WTC11 (cell line): Measurements from ENCODE around the gene RAB1B. TPM values are rescaled to one million over a fixed set of nuclear protein-coding genes. Genes with fewer than 3 reads are reported as not detected.
"Not testable (repeated sequence)": the region's sequence is repeated elsewhere in the genome, so short reads cannot be mapped to it uniquely, and the experiment has no call there.

Source experiments
- ATAC-seq: fragments of 200-7000 bp; cut with Tn5 transposase; 2 replicates; pipeline ENCODE4 v1.10.0; 2021; ENCODE audit warnings: mild to moderate bottlenecking, moderate library complexity
- CTCF ChIA-PET: fragments of 300-600 bp; sonication (Branson Sonifier 250); formaldehyde crosslinking; loops from one replicate; lab custom pipeline; 2021; ENCODE audit warnings: antibody characterized with exemption; lab: Charles Lee
- POLR2A ChIA-PET: fragments of 350-600 bp; sonication (Branson Sonifier 250); formaldehyde crosslinking; loops from one replicate; lab custom pipeline; 2021; ENCODE audit warnings: antibody characterized with exemption; lab: Charles Lee
- DNase-seq: peaks from one replicate; pipeline ENCODE4 v3.0.0; 2021; ENCODE audit warnings: low spot score
- H3K27ac Mint-ChIP-seq: 2 replicates; pipeline ENCODE4 v1.8.0; 2021; ENCODE audit warnings: mixed read lengths
- H3K27me3 Mint-ChIP-seq: 2 replicates; pipeline ENCODE4 v1.8.0; 2021; ENCODE audit warnings: low read depth, mild to moderate bottlenecking, moderate library complexity, mixed read lengths
- H3K36me3 Mint-ChIP-seq: 2 replicates; pipeline ENCODE4 v1.8.0; 2021; ENCODE audit warnings: mixed read lengths
- H3K4me1 Mint-ChIP-seq: 2 replicates; pipeline ENCODE4 v1.8.0; 2022; ENCODE audit warnings: mixed read lengths
- H3K4me3 Mint-ChIP-seq: 2 replicates; pipeline ENCODE4 v1.8.0; 2021; ENCODE audit warnings: mild to moderate bottlenecking, moderate library complexity, mixed read lengths
- H3K9me3 Mint-ChIP-seq: 2 replicates; pipeline ENCODE4 v1.8.0; 2021; ENCODE audit warnings: mixed read lengths
- CREM ChIP-seq: sonication (generic); formaldehyde crosslinking; IDR thresholded peaks from 2 replicates; pipeline ENCODE4 v1.8.1; 2022; ENCODE audit warnings: mild to moderate bottlenecking, missing genetic modification reagents, moderate library complexity
- MXD4 ChIP-seq: fragments of 250-450 bp; sonication (Bioruptor Pico); IDR thresholded peaks from 2 replicates; pipeline ENCODE4 v1.8.0; 2021; ENCODE audit warnings: mild to moderate bottlenecking, moderate library complexity, borderline replicate concordance
- PRRX2 ChIP-seq: fragments of 250-450 bp; sonication (Bioruptor Pico); IDR thresholded peaks from 2 replicates; pipeline ENCODE4 v1.8.0; 2021; ENCODE audit warnings: mild to moderate bottlenecking
- RORB ChIP-seq: fragments of 250-450 bp; sonication (Bioruptor Pico); IDR thresholded peaks from 2 replicates; pipeline ENCODE4 v1.9.0; 2021; ENCODE audit warnings: mild to moderate bottlenecking
- SOX15 ChIP-seq: fragments of 250-450 bp; sonication (Bioruptor Pico); IDR thresholded peaks from 2 replicates; pipeline ENCODE4 v1.9.0; 2021; ENCODE audit warnings: mild to moderate bottlenecking
- TCF7 ChIP-seq: sonication (generic); formaldehyde crosslinking; IDR thresholded peaks from 2 replicates; pipeline ENCODE4 v1.8.0; 2022; ENCODE audit warnings: mild to moderate bottlenecking, low read depth, missing genetic modification reagents, moderate library complexity
- TEAD1 ChIP-seq: sonication (generic); formaldehyde crosslinking; IDR thresholded peaks from 2 replicates; pipeline ENCODE4 v1.8.0; 2022; ENCODE audit warnings: mild to moderate bottlenecking, missing genetic modification reagents
- ZBTB21 ChIP-seq: sonication (generic); formaldehyde crosslinking; IDR thresholded peaks from 2 replicates; pipeline ENCODE4 v1.8.1; 2023; ENCODE audit warnings: mild to moderate bottlenecking, missing genetic modification reagents, borderline replicate concordance
- ZNF121 ChIP-seq: sonication (generic); formaldehyde crosslinking; IDR thresholded peaks from 2 replicates; pipeline ENCODE4 v1.8.0; 2023; ENCODE audit warnings: missing genetic modification reagents
- ZNF219 ChIP-seq: sonication (generic); formaldehyde crosslinking; IDR thresholded peaks from 2 replicates; pipeline ENCODE4 v1.8.0; 2023; ENCODE audit warnings: missing genetic modification reagents, mild to moderate bottlenecking, borderline replicate concordance
- ZNF232 ChIP-seq: sonication (generic); formaldehyde crosslinking; IDR thresholded peaks from 2 replicates; pipeline ENCODE4 v1.8.0; 2022; ENCODE audit warnings: mild to moderate bottlenecking, missing genetic modification reagents
- ZNF317 ChIP-seq: sonication (generic); formaldehyde crosslinking; IDR thresholded peaks from 2 replicates; pipeline ENCODE4 v1.8.1; 2023; ENCODE audit warnings: low read depth, mild to moderate bottlenecking, moderate library complexity, missing genetic modification reagents, borderline replicate concordance
- ZNF416 ChIP-seq: fragments of 250-450 bp; sonication (Bioruptor Pico); IDR thresholded peaks from 2 replicates; pipeline ENCODE4 v1.9.0; 2021; ENCODE audit warnings: mild to moderate bottlenecking, inconsistent platforms
- total RNA-seq: library from RNA; stranded (reverse); gene quantifications from 3 replicates; pipeline ENCODE4 v1.2.3, GENCODE V29; 2021
- TF ChIP-seq, protein P1 (sequence below): fragments of 250-450 bp; sonication (Bioruptor Pico); IDR thresholded peaks from 2 replicates; pipeline ENCODE4 v1.8.0; 2021; ENCODE audit warnings: mild to moderate bottlenecking

The RAB1B gene
- total RNA-seq, 1 experiment from 2014 or later: 125 TPM

GRCh38 chr11:66272596-66272995 lies 4.2 kb downstream of the RAB1B start (continued):
- TF ChIP-seq MXD4 (CRISPR knock-in tag) (no peak), ZNF416 (CRISPR knock-in tag) (no peak)
- TF ChIP-seq, all 79 proteins: peak for 0

GRCh38 chr11:66274219-66274618 lies 5.8 kb downstream of the RAB1B start:
- CTCF ChIA-PET: interaction anchor here (3.0 kb wide), 1 partner anchor 9 kb away, joined by 9 read pairs; no protein-coding TSS in a partner anchor
- Mint-ChIP-seq H3K27me3 (peaks cover 4% of the 10 kb centered on the region), H3K27ac (no peak overlapping the region), H3K9me3 (no peaks in the 10 kb centered on the region), H3K36me3 (peaks cover 30% of the 10 kb centered on the region), H3K4me1 (peaks cover 9% of the 10 kb centered on the region; the same call in 1 of the 2 replicates), H3K4me3 (no peak overlapping the region)
- DNase-seq: no peak
- ATAC-seq: no peak
- POLR2A ChIA-PET: no interaction called here
- TF ChIP-seq MXD4 (CRISPR knock-in tag) (no peak), SOX15 (no peak), ZNF232 (no peak), CREM (no peak), ZNF219 (no peak), ZNF121 (CRISPR knock-in tag) (no peak)

DNA sequence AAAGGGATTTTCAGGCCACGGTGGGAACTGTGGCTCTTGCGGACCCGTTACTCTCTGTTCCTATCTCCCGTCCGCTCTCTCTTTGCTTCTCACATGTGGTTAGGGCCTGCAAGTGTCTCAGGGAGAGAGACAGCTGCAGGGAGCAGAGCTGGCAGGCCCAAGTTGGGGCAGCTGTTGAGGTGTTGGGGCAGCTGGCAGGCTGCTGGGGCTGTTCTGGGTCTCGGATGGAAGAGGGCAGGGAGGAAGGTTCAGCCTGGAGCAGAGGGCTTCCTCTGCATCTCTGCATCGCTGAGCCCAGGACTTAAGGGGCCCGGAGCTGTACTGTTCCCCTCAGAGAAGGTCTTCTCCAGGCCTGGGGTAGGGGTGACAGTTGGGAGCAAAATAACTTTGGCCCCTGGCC lies 7.0 kb downstream of the RAB1B start:
- H3K27me3 Mint-ChIP-seq: peaks cover 15% of the 10 kb centered on the region
- no peak for ATAC-seq
- H3K4me1 Mint-ChIP-seq: peaks cover 9% of the 10 kb centered on the region
- POLR2A ChIA-PET: interaction anchor here (1.0 kb wide), 1 partner anchor 37 kb away, joined by 3 read pairs; no protein-coding TSS in a partner anchor
- H3K27ac Mint-ChIP-seq: no peak overlapping the region
- H3K36me3 Mint-ChIP-seq: peaks cover 30% of the 10 kb centered on the region
- TF ChIP-seq, protein P1, sequence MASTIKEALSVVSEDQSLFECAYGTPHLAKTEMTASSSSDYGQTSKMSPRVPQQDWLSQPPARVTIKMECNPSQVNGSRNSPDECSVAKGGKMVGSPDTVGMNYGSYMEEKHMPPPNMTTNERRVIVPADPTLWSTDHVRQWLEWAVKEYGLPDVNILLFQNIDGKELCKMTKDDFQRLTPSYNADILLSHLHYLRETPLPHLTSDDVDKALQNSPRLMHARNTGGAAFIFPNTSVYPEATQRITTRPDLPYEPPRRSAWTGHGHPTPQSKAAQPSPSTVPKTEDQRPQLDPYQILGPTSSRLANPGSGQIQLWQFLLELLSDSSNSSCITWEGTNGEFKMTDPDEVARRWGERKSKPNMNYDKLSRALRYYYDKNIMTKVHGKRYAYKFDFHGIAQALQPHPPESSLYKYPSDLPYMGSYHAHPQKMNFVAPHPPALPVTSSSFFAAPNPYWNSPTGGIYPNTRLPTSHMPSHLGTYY (CRISPR knock-in tag): no peak
- TF ChIP-seq PRRX2 (CRISPR knock-in tag): no peak
- TF ChIP-seq SOX15: no peak
- no peak for TF ChIP-seq TEAD1 (CRISPR knock-in tag)
- H3K9me3 Mint-ChIP-seq: no peaks in the 10 kb centered on the region
- no peak overlapping the region for H3K4me3 Mint-ChIP-seq
- CTCF ChIA-PET: interaction anchor here (0.7 kb wide), 1 partner anchor 11 kb away, joined by 3 read pairs; no protein-coding TSS in a partner anchor
- no peak for DNase-seq

GRCh38 chr11:66275984-66276612 lies 7.7 kb downstream of the RAB1B start:
- ChIA-PET CTCF (interaction anchor here (0.7 kb wide), 1 partner anchor 11 kb away, joined by 3 read pairs; no protein-coding TSS in a partner anchor), POLR2A (no interaction called here)
- H3K27ac Mint-ChIP-seq: no peak overlapping the region
- H3K27me3 Mint-ChIP-seq: peaks cover 18% of the 10 kb centered on the region
- peaks cover 26% of the 10 kb centered on the region for H3K36me3 Mint-ChIP-seq
- DNase-seq: no peak
- H3K9me3 Mint-ChIP-seq: no peaks in the 10 kb centered on the region
- H3K4me1 Mint-ChIP-seq: peaks cover 13% of the 10 kb centered on the region
- no peak overlapping the region for H3K4me3 Mint-ChIP-seq
- TF ChIP-seq TCF7 (CRISPR knock-in tag) (no peak), ZBTB21 (CRISPR knock-in tag) (no peak), RORB (no peak), ZNF317 (CRISPR knock-in tag) (no peak)
- ATAC-seq: no peak

DNA sequence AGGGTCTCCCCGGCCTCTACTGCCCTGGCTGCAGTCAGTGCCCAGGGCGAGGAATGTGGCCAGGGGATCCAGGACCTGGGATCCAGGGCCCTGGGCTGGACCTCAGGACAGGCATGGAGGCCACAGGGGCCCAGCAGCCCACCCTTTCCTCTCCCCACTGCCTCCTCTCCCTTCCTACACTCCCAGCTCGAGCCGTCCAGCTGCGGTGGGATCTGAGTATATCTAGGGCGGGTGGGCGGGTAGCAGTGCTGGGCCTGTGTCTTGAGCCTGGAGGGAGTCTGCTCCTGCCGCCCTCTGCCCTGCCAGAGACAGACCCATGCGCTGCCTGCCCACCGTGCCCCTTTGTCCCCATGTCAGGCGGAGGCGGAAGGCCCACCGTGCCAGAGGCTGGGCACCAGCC lies 8.2 kb downstream of the RAB1B start:
- not testable (repeated sequence) for H3K27ac Mint-ChIP-seq, ATAC-seq, H3K4me3 Mint-ChIP-seq, H3K9me3 Mint-ChIP-seq, DNase-seq
- peaks cover 26% of the 10 kb centered on the region for H3K36me3 Mint-ChIP-seq
- peaks cover 14% of the 10 kb centered on the region for H3K4me1 Mint-ChIP-seq
- POLR2A ChIA-PET: interaction anchor here (1.2 kb wide), 1 partner anchor 9 kb away, joined by 4 read pairs; no protein-coding TSS in a partner anchor
- peaks cover 22% of the 10 kb centered on the region for H3K27me3 Mint-ChIP-seq
- CTCF ChIA-PET: interaction anchor here (1.2 to 1.5 kb wide), 3 partner anchors 8 to 54 kb away, joined by 3 to 7 read pairs (median 5); partner anchors contain the start of genes RAB1B and YIF1A

DNA sequence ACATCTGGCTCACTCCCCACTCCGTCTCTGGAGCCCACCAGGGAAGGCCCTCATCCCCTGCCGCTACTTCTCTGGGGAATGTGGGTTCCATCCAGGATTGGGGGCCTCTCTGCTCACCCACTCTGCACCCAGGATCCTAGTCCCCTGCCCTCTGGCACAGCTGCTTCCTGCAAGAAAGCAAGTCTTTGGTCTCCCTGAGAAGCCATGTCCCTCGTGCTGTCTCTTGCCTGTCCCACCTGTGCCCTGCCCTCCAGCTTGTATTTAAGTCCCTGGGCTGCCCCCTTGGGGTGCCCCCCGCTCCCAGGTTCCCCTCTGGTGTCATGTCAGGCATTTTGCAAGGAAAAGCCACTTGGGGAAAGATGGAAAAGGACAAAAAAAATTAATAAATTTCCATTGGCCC lies 8.6 kb downstream of the RAB1B start:
- H3K9me3 Mint-ChIP-seq, DNase-seq, H3K27ac Mint-ChIP-seq, ATAC-seq: not testable (repeated sequence)
- peaks cover 21% of the 10 kb centered on the region for H3K36me3 Mint-ChIP-seq
- H3K4me3 Mint-ChIP-seq: peak overlapping the region; percentile 48; the same call in 1 of the 2 replicates
- peaks cover 22% of the 10 kb centered on the region for H3K27me3 Mint-ChIP-seq
- H3K4me1 Mint-ChIP-seq: peaks cover 15% of the 10 kb centered on the region
- CTCF ChIA-PET: interaction anchor here (0.9 to 1.5 kb wide), 5 partner anchors 9 to 54 kb away, joined by 3 to 7 read pairs (median 5); partner anchors contain the start of genes RAB1B and YIF1A
- POLR2A ChIA-PET: interaction anchor here (0.7 to 1.2 kb wide), 2 partner anchors 8 to 9 kb away, joined by 3 to 4 read pairs; no protein-coding TSS in a partner anchor
